ENCODE measurements around the gene GLYR1.
"Not testable (repeated sequence)": the region's sequence is repeated elsewhere in the genome, so short reads cannot be mapped to it uniquely, and the experiment has no call there.

DNA sequence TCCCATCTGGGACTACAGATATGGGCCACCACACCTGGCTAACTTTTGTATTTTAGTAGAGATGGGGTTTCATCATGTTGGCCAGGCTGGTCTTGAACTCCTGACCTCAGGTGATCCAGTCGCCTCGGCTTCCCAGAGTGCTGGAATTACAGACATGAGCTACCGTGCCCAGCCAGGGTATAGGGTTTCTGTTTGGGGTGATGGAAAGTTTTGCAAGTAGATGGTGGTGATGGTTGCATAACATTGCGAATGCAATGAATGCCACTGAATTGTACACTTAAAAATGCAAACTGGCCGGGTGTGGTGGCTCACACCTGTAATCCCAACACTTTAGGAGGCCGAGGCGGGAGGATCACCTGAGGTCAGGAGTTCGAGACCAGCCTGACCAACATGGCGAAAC lies 49.7 kb upstream of the GLYR1 start:
- TF ChIP-seq, protein P1, sequence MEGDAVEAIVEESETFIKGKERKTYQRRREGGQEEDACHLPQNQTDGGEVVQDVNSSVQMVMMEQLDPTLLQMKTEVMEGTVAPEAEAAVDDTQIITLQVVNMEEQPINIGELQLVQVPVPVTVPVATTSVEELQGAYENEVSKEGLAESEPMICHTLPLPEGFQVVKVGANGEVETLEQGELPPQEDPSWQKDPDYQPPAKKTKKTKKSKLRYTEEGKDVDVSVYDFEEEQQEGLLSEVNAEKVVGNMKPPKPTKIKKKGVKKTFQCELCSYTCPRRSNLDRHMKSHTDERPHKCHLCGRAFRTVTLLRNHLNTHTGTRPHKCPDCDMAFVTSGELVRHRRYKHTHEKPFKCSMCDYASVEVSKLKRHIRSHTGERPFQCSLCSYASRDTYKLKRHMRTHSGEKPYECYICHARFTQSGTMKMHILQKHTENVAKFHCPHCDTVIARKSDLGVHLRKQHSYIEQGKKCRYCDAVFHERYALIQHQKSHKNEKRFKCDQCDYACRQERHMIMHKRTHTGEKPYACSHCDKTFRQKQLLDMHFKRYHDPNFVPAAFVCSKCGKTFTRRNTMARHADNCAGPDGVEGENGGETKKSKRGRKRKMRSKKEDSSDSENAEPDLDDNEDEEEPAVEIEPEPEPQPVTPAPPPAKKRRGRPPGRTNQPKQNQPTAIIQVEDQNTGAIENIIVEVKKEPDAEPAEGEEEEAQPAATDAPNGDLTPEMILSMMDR (IDR thresholded peaks at IDR 0.05) = not testable (repeated sequence)
- not testable (repeated sequence) for TF ChIP-seq POLR2A (IDR thresholded peaks at IDR 0.05)

Measured in vagina (tissue), 2 donors.